Osteoblast (primary cell): Measurements from ENCODE around the gene COBL. TPM values are rescaled to one million over a fixed set of nuclear protein-coding genes. Genes with fewer than 3 reads are reported as not detected.

Experiments
- DNase-seq: peaks from one replicate; pipeline ENCODE4 v3.0.0; 2011; ENCODE audit warnings: low spot score, mixed read lengths; ENCODE audit not compliant: insufficient read length; ENCODE audit errors: missing footprints
- H2AFZ ChIP-seq: 2 replicates; pipeline ENCODE4 v1.6.0; 2011; ENCODE audit warnings: mild to moderate bottlenecking, low read length
- H3K27ac ChIP-seq: 2 replicates; pipeline ENCODE4 v1.5.1; 2011; ENCODE audit warnings: mild to moderate bottlenecking, low read depth, low read length, moderate library complexity
- H3K27me3 ChIP-seq: 2 replicates; pipeline ENCODE4 v1.6.0; 2012; ENCODE audit warnings: mild to moderate bottlenecking, control low read depth, inconsistent platforms, low read length, moderate library complexity; ENCODE audit not compliant: insufficient read depth
- H3K36me3 ChIP-seq: 2 replicates; pipeline ENCODE4 v1.5.1; 2011; ENCODE audit warnings: mild to moderate bottlenecking, low read length, control low read depth, moderate library complexity; ENCODE audit not compliant: insufficient read depth
- H3K4me1 ChIP-seq: 2 replicates; pipeline ENCODE4 v1.5.1; 2011; ENCODE audit warnings: mild to moderate bottlenecking, low read length, control low read depth, moderate library complexity; ENCODE audit not compliant: insufficient read depth
- H3K4me2 ChIP-seq: 2 replicates; pipeline ENCODE4 v1.6.0; 2011; ENCODE audit warnings: mild to moderate bottlenecking, low read length; ENCODE audit not compliant: insufficient read depth
- H3K4me3 ChIP-seq: fragments of 200-600 bp; sonication (generic); 3 replicates; pipeline ENCODE4 v1.5.1; 2012; ENCODE audit warnings: mild to moderate bottlenecking, low read length, inconsistent platforms; ENCODE audit not compliant: insufficient read depth
- H3K79me2 ChIP-seq: 2 replicates; pipeline ENCODE4 v1.6.0; 2012; ENCODE audit warnings: mild to moderate bottlenecking, low read length, control low read depth, inconsistent platforms; ENCODE audit not compliant: insufficient read depth
- H3K9me3 ChIP-seq: 2 replicates; pipeline ENCODE4 v1.5.1; 2011; ENCODE audit warnings: low read depth, low read length, control low read depth
- H4K20me1 ChIP-seq: 2 replicates; pipeline ENCODE4 v1.6.0; 2012; ENCODE audit warnings: mild to moderate bottlenecking, low read length, control low read depth; ENCODE audit not compliant: insufficient read depth
- total RNA-seq: library from RNA; depleted of rRNA; stranded (reverse); fragments of >200 nt; gene quantifications from 2 replicates; pipeline ENCODE4 v1.2.3, GENCODE V29; 2012
- TF ChIP-seq, protein P1 (sequence below): IDR thresholded peaks from 2 replicates; pipeline ENCODE4 v1.5.1; 2011; ENCODE audit warnings: mild to moderate bottlenecking, low read depth, low read length, moderate library complexity; ENCODE audit errors: extremely low read depth

Gene COBL
- total RNA-seq, 1 donor: under 0.01 TPM

GRCh38 chr7:51138123-51139085, 178.2 kb downstream of the COBL start:
- Histone ChIP-seq H3K36me3 (no peaks in the 10 kb centered on the region), H3K9me3 (no peaks in the 10 kb centered on the region), H2AFZ (no peak overlapping the region), H3K79me2 (no peaks in the 10 kb centered on the region), H3K27me3 (peaks cover 9% of the 10 kb centered on the region), H3K27ac (no peak overlapping the region), H4K20me1 (no peaks in the 10 kb centered on the region), H3K4me1 (peaks cover 8% of the 10 kb centered on the region), H3K4me3 (no peak overlapping the region), H3K4me2 (no peak overlapping the region)
- DNase-seq: no peak
- TF ChIP-seq, protein P1, sequence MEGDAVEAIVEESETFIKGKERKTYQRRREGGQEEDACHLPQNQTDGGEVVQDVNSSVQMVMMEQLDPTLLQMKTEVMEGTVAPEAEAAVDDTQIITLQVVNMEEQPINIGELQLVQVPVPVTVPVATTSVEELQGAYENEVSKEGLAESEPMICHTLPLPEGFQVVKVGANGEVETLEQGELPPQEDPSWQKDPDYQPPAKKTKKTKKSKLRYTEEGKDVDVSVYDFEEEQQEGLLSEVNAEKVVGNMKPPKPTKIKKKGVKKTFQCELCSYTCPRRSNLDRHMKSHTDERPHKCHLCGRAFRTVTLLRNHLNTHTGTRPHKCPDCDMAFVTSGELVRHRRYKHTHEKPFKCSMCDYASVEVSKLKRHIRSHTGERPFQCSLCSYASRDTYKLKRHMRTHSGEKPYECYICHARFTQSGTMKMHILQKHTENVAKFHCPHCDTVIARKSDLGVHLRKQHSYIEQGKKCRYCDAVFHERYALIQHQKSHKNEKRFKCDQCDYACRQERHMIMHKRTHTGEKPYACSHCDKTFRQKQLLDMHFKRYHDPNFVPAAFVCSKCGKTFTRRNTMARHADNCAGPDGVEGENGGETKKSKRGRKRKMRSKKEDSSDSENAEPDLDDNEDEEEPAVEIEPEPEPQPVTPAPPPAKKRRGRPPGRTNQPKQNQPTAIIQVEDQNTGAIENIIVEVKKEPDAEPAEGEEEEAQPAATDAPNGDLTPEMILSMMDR: no peak

DNA sequence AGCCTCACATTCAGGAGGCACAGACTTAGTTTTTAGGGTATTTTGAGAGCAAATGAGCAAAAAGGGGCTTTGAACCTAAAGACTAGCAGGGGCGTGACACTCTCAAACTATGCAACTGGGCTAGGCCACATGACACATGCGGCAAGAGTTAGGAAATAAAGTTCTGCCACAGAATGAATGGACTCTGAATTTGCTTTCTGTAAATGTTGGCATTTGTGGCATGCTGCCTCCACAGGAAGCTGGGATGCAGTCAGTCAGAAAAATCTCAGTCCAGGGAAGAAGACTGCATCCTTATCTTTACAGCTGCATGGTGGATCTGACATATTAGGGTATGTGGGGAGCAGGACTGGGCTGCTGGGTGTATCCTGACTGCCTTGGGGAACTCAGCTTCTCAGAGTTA, 181.0 kb downstream of the COBL start:
- TF ChIP-seq, protein P1: no peak
- Histone ChIP-seq H3K4me2 (no peak overlapping the region), H3K27me3 (no peaks in the 10 kb centered on the region), H3K27ac (no peak overlapping the region), H3K4me1 (peaks cover 8% of the 10 kb centered on the region), H3K36me3 (no peaks in the 10 kb centered on the region), H3K4me3 (no peak overlapping the region), H3K9me3 (no peaks in the 10 kb centered on the region), H3K79me2 (no peaks in the 10 kb centered on the region), H4K20me1 (no peaks in the 10 kb centered on the region), H2AFZ (no peak overlapping the region)
- no peak for DNase-seq

DNA sequence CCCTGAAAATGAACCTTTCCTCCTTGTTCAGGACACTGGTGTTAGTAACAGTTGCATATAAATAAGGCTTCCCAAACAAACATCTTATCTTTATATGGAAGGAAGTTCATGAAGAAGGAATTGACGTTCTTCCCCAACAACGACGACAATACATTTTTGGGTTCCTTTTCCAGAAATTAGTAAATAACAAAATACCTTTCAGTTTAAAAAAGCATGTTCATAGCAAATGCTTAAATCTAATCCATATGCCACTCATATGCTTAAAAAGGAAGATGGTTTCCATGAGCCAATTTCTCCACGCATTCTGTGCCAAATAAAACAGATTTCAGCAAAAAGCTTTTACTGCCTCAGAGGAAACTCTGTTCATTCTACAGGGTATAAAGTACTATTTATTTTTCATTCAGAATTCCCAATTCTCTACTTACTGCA, 182.6 kb downstream of the COBL start:
- Histone ChIP-seq H3K27me3 (no peaks in the 10 kb centered on the region), H3K79me2 (no peaks in the 10 kb centered on the region), H3K36me3 (no peaks in the 10 kb centered on the region), H3K4me1 (peaks cover 3% of the 10 kb centered on the region), H3K4me3 (no peak overlapping the region), H2AFZ (no peak overlapping the region), H4K20me1 (no peaks in the 10 kb centered on the region), H3K27ac (no peak overlapping the region), H3K4me2 (no peak overlapping the region), H3K9me3 (no peaks in the 10 kb centered on the region)
- no peak for DNase-seq
- TF ChIP-seq, protein P1: no peak

GRCh38 chr7:51132661-51133060, 183.9 kb downstream of the COBL start:
- no peak for DNase-seq
- H3K4me1 ChIP-seq: peaks cover 3% of the 10 kb centered on the region
- no peak overlapping the region for H3K4me2 ChIP-seq
- no peaks in the 10 kb centered on the region for H3K79me2 ChIP-seq
- H3K9me3 ChIP-seq: no peaks in the 10 kb centered on the region
- H3K27me3 ChIP-seq: no peaks in the 10 kb centered on the region
- H3K36me3 ChIP-seq: no peaks in the 10 kb centered on the region
- H3K27ac ChIP-seq: no peak overlapping the region
- TF ChIP-seq, protein P1: no peak
- H4K20me1 ChIP-seq: no peaks in the 10 kb centered on the region
- no peak overlapping the region for H2AFZ ChIP-seq
- no peak overlapping the region for H3K4me3 ChIP-seq
